Esophagus squamous epithelium (tissue), 4 donors: ENCODE measurements around the gene ARL4A.

ENCODE experiments used
- CTCF ChIP-seq, 6 experiments: fragments of 450-650 bp in 4 of 6; fragments of 200-600 bp in 2 of 6; sonication (generic) in 2 of 6; IDR thresholded peaks; one replicate each; pipeline ENCODE4 v1.5.1; 2016 to 2019; ENCODE audit warnings: antibody characterized with exemption in 6 of 6, mild to moderate bottlenecking in 4 of 6, moderate library complexity in 4 of 6
- POLR2A ChIP-seq, 4 donors: fragments of 450-650 bp; IDR thresholded peaks; one replicate each; pipeline ENCODE4 v1.6.1; 2017; ENCODE audit warnings: antibody characterized with exemption in 4 of 4, mild to moderate bottlenecking in 4 of 4, moderate library complexity in 3 of 4

- TF ChIP-seq CTCF (IDR thresholded peaks at IDR 0.05) (no peak), POLR2A (IDR thresholded peaks at IDR 0.05) (no peak)
These were observed 41.3 kb upstream of the ARL4A start for GRCh38 chr7:12646139-12646538.
